Left ventricle myocardium inferior (tissue), 1 donor: ENCODE data around the gene PAK4. TPM values are rescaled to one million over a fixed set of nuclear protein-coding genes. Genes with fewer than 3 reads are reported as not detected.

Source experiments
- DNase-seq: peaks from one replicate; pipeline ENCODE4 v3.0.0-alpha.2; 2020
- H3K27ac ChIP-seq: fragments of 200-600 bp; replicated peaks from 2 replicates; pipeline ENCODE4 v1.8.0; 2021
- H3K27me3 ChIP-seq: fragments of 200-600 bp; 2 replicates; pipeline ENCODE4 v1.8.0; 2021; ENCODE audit warnings: low read depth
- H3K36me3 ChIP-seq: fragments of 200-600 bp; 2 replicates; pipeline ENCODE4 v1.8.0; 2021
- H3K4me1 ChIP-seq: fragments of 200-600 bp; 2 replicates; pipeline ENCODE4 v1.8.0; 2021
- H3K4me3 ChIP-seq: fragments of 200-600 bp; 2 replicates; pipeline ENCODE4 v1.8.0; 2021; ENCODE audit warnings: mild to moderate bottlenecking, moderate library complexity
- H3K9me3 ChIP-seq: fragments of 200-600 bp; replicated peaks from 2 replicates; pipeline ENCODE4 v1.8.0; 2021
- intact Hi-C: fragments of 100-400 bp; cut with micrococcal nuclease; formaldehyde crosslinking; loops from one replicate; pipeline ENCODE4 v1.11.0; 2022
- total RNA-seq: library from RNA; stranded (reverse); fragmentation: NEBNext Ultra II Directional; extraction: Animal tissue kit (Norgen Biotek cat#: 25700); gene quantifications from one replicate; pipeline ENCODE4 v1.2.1, GENCODE V29; 2021
- TF ChIP-seq, protein P1 (sequence below): fragments of 200-600 bp; IDR thresholded peaks from 2 replicates; pipeline ENCODE4 v1.8.0; 2021; ENCODE audit warnings: antibody characterized with exemption, mild to moderate bottlenecking, borderline replicate concordance
- donor health status: DM: no; HTN: yes; CAD: no; lungs with severe emphysema.

Gene PAK4
- total RNA-seq, 1 donor from 2014 or later: 17.0 TPM

GRCh38 chr19:39179754-39180153, 54.2 kb downstream of the PAK4 start:
- Histone ChIP-seq H3K4me1 (no peaks in the 10 kb centered on the region), H3K4me3 (no peak overlapping the region), H3K36me3 (peaks cover 28% of the 10 kb centered on the region), H3K27me3 (no peaks in the 10 kb centered on the region), H3K9me3 (no peaks in the 10 kb centered on the region), H3K27ac (no peak overlapping the region)
- no peak for DNase-seq
- TF ChIP-seq, protein P1, sequence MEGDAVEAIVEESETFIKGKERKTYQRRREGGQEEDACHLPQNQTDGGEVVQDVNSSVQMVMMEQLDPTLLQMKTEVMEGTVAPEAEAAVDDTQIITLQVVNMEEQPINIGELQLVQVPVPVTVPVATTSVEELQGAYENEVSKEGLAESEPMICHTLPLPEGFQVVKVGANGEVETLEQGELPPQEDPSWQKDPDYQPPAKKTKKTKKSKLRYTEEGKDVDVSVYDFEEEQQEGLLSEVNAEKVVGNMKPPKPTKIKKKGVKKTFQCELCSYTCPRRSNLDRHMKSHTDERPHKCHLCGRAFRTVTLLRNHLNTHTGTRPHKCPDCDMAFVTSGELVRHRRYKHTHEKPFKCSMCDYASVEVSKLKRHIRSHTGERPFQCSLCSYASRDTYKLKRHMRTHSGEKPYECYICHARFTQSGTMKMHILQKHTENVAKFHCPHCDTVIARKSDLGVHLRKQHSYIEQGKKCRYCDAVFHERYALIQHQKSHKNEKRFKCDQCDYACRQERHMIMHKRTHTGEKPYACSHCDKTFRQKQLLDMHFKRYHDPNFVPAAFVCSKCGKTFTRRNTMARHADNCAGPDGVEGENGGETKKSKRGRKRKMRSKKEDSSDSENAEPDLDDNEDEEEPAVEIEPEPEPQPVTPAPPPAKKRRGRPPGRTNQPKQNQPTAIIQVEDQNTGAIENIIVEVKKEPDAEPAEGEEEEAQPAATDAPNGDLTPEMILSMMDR: no peak
- intact Hi-C loops: no loop called here

- intact Hi-C loops: no loop called here
- Histone ChIP-seq H3K4me3 (no peak overlapping the region), H3K27me3 (no peaks in the 10 kb centered on the region), H3K27ac (no peak overlapping the region), H3K9me3 (no peaks in the 10 kb centered on the region), H3K36me3 (peaks cover 23% of the 10 kb centered on the region), H3K4me1 (no peaks in the 10 kb centered on the region)
- TF ChIP-seq, protein P1: no peak
- DNase-seq: no peak
Observed at GRCh38 chr19:39180749-39181148, 55.2 kb downstream of the PAK4 start.

DNA sequence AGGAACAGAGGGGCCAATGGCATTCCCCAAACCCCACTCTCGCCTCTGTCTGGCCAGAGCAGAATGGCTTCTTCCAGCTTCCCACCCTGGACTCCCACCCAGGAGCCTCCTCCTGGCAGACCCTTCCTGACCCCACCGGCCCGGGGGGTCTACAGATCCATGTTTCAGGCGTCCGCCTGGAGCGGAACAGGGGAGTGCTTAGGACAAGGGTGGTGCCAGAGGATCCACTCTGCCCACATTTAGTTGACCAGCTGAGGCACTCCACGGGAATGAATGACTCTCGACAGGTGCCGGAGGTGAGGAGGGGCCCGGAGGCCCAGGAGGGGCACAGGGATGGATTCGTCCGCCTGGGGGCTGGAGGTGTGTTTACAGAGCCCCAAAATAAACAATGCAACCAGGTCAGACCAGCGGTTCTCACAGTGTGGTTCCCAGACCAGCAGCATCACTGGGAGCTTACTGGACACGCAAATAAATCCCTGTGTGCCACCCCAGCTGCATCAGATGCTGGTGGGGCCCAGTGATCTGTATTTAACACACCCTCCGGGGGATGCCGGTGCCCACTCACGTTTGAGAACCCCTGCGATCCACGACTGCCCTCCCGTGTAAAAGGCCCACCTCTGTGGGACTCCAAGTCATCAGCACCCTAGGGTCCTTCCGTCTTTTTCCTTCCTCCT, 56.1 kb downstream of the PAK4 start:
- peaks cover 16% of the 10 kb centered on the region for H3K36me3 ChIP-seq
- no peaks in the 10 kb centered on the region for H3K4me1 ChIP-seq
- TF ChIP-seq, protein P1: no peak
- no peak overlapping the region for H3K4me3 ChIP-seq
- H3K27me3 ChIP-seq: no peaks in the 10 kb centered on the region
- no peak for DNase-seq
- intact Hi-C loops: no loop called here
- H3K27ac ChIP-seq: no peak overlapping the region
- H3K9me3 ChIP-seq: no peaks in the 10 kb centered on the region

GRCh38 chr19:39182174-39182505, 56.6 kb downstream of the PAK4 start:
- intact Hi-C loops: no loop called here
- TF ChIP-seq, protein P1: no peak
- peaks cover 3% of the 10 kb centered on the region for H3K27me3 ChIP-seq
- H3K4me1 ChIP-seq: no peaks in the 10 kb centered on the region
- no peak for DNase-seq
- peaks cover 13% of the 10 kb centered on the region for H3K36me3 ChIP-seq
- no peaks in the 10 kb centered on the region for H3K9me3 ChIP-seq
- H3K27ac ChIP-seq: no peak overlapping the region
- H3K4me3 ChIP-seq: no peak overlapping the region

DNA sequence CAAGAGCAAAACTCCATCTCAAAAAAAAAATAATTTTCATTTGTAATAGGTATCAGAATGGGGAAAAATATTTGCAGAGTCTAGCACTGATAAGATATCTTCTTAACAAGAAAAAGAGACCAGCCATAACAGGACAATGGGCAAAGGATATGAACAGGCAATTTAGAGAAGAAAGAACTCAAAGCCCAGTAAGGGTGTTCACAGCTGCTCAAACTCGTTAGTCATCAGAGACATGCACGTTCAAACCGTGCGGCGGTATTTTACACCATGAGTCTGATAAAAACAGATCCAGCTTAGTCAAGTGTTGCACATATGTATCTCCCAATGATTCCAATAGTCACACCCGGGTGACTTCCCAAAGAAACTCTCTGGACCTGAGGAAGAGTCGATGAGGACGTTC, 57.5 kb downstream of the PAK4 start:
- intact Hi-C loops: no loop called here

More for the DNA sequence above, 57.5 kb downstream of the PAK4 start:
- Histone ChIP-seq H3K27ac (no peak overlapping the region), H3K27me3 (peaks cover 13% of the 10 kb centered on the region), H3K4me1 (peaks cover 5% of the 10 kb centered on the region), H3K9me3 (no peaks in the 10 kb centered on the region), H3K36me3 (peaks cover 8% of the 10 kb centered on the region), H3K4me3 (no peak overlapping the region)
- TF ChIP-seq, protein P1: no peak
- no peak for DNase-seq
